Peyer's patch (tissue), 4 donors: ENCODE data around the gene OR8I2. TPM values are rescaled to one million over a fixed set of nuclear protein-coding genes. Genes with fewer than 3 reads are reported as not detected.
"Not testable (repeated sequence)": the region's sequence is repeated elsewhere in the genome, so short reads cannot be mapped to it uniquely, and the experiment has no call there.

ENCODE experiments used
- DNase-seq, 3 donors: peaks; one replicate each; pipeline ENCODE4 v3.0.0-alpha.2; 2017 to 2019
- H3K27ac ChIP-seq, 4 donors: fragments of 200-600 bp; sonication (generic); one replicate each; pipeline ENCODE4 v1.5.1; 2016 to 2019
- H3K27me3 ChIP-seq, 2 donors: fragments of 200-600 bp; sonication (generic); one replicate each; pipeline ENCODE4 v1.5.1; 2019
- H3K36me3 ChIP-seq, 3 donors: fragments of 200-600 bp; sonication (generic); one replicate each; pipeline ENCODE4 v1.5.1; 2016 to 2019
- H3K4me1 ChIP-seq, 4 donors: fragments of 200-600 bp; sonication (generic); one replicate each; pipeline ENCODE4 v1.5.1; 2016 to 2019
- H3K4me3 ChIP-seq, 4 donors: fragments of 200-600 bp; sonication (generic); 1 replicate in 3 of 4; 2 replicates in 1 of 4; pipeline ENCODE4 v1.5.1; 2016 to 2019; ENCODE audit warnings: mild to moderate bottlenecking in 1 of 4
- H3K9me3 ChIP-seq, 4 donors: fragments of 200-600 bp; sonication (generic); one replicate each; pipeline ENCODE4 v1.5.1; 2016 to 2019; ENCODE audit warnings: mild to moderate bottlenecking in 1 of 4
- CTCF ChIP-seq, 6 experiments: fragments of 450-650 bp in 4 of 6; fragments of 200-600 bp in 2 of 6; sonication (generic) in 1 of 6; IDR thresholded peaks; one replicate each; pipeline ENCODE4 v1.5.1; 2017 to 2019; ENCODE audit warnings: antibody characterized with exemption in 6 of 6, mild to moderate bottlenecking in 3 of 6, moderate library complexity in 1 of 6
- POLR2A ChIP-seq, 2 donors: fragments of 450-650 bp; IDR thresholded peaks; one replicate each; pipeline ENCODE4 v1.5.1; 2017; ENCODE audit warnings: antibody characterized with exemption in 2 of 2, mild to moderate bottlenecking in 2 of 2, moderate library complexity in 2 of 2
- total RNA-seq, 4 donors: library from RNA; depleted of rRNA; stranded (reverse); fragments of >200 nt; gene quantifications; one replicate each; pipeline ENCODE4 v1.1.0, GENCODE V29; 2016

Gene OR8I2
- not detected for total RNA-seq

- Histone ChIP-seq H3K4me1 (no peaks in the 10 kb centered on the region), H3K27me3 (no peaks in the 10 kb centered on the region), H3K4me3 (no peak within 1 kb of the TSS), H3K9me3 (no peaks in the 10 kb centered on the region), H3K36me3 (no peaks in the 10 kb centered on the region), H3K27ac (no peak within 1 kb of the TSS)
- TF ChIP-seq CTCF (IDR thresholded peaks at IDR 0.05) (no peak), POLR2A (IDR thresholded peaks at IDR 0.05) (no peak)
- no peak for DNase-seq
These were observed at the start of gene OR8I2 for GRCh38 chr11:56093008-56093407. Gene OR8I2 (plus strand): TSS chr11:56093308. CDS start chr11:56093308, 0 bp downstream.

- Histone ChIP-seq H3K4me1 (no peaks in the 10 kb centered on the region), H3K9me3 (no peaks in the 10 kb centered on the region), H3K27me3 (no peaks in the 10 kb centered on the region), H3K27ac (no peak overlapping the region), H3K36me3 (no peaks in the 10 kb centered on the region), H3K4me3 (no peak overlapping the region)
- no peak for DNase-seq
- TF ChIP-seq POLR2A (IDR thresholded peaks at IDR 0.05), result no peak
- TF ChIP-seq CTCF (IDR thresholded peaks at IDR 0.05), result no peak
These were observed 47.6 kb upstream of the OR8I2 start for GRCh38 chr11:56045538-56045937.

DNA sequence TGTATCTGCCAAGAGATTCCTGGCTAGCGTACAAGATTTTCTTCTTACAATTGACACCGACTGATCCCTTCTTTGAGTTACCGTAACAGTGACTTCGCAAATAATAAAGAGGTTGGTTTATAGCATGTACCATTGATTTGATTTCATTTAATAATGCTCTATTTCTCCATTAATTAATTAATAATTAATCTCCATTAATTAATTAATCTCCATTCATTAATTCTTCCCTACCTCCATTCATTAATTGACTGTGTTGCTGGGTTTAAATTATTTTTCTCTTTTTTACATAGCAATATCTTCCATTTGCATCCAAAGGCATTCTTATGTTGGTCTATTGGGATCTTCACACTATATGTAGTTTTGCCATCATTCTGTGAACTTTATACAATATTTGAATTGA lies 44.6 kb upstream of the OR8I2 start:
- Histone ChIP-seq H3K4me3 (no peak overlapping the region), H3K36me3 (no peaks in the 10 kb centered on the region), H3K9me3 (no peaks in the 10 kb centered on the region), H3K27me3 (no peaks in the 10 kb centered on the region), H3K4me1 (no peaks in the 10 kb centered on the region), H3K27ac (no peak overlapping the region)
- no peak for DNase-seq
- TF ChIP-seq POLR2A (IDR thresholded peaks at IDR 0.05) (no peak), CTCF (IDR thresholded peaks at IDR 0.05) (no peak)

DNA sequence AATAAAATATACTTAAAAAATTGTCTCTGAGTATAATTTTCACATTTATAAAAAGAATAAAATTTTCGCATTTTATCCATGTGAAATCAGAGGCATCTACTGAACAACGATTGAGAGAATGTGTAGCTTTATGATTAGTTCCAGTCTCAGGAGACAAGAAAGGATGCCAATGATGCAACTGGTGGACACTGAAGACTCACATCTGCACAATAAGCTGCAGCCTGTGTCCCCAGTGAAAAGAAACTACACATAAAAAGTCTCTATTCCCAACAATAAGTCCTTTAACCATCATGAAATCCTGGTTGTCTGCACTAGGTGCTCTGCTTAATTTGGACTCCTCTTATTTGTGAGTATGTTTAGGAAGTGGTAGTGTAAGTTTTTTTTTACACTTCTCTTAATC lies 43.6 kb upstream of the OR8I2 start:
- Histone ChIP-seq H3K27ac (no peak overlapping the region), H3K4me1 (no peaks in the 10 kb centered on the region), H3K36me3 (no peaks in the 10 kb centered on the region), H3K4me3 (no peak overlapping the region), H3K27me3 (no peaks in the 10 kb centered on the region), H3K9me3 (no peaks in the 10 kb centered on the region)
- DNase-seq, result no peak
- TF ChIP-seq POLR2A (IDR thresholded peaks at IDR 0.05) (no peak), CTCF (IDR thresholded peaks at IDR 0.05) (no peak)

- not testable (repeated sequence) for H3K36me3 ChIP-seq, H3K27ac ChIP-seq, H3K9me3 ChIP-seq, H3K27me3 ChIP-seq, DNase-seq, H3K4me1 ChIP-seq, H3K4me3 ChIP-seq
These were observed 36.7 kb upstream of the OR8I2 start for GRCh38 chr11:56056366-56056765.

DNA sequence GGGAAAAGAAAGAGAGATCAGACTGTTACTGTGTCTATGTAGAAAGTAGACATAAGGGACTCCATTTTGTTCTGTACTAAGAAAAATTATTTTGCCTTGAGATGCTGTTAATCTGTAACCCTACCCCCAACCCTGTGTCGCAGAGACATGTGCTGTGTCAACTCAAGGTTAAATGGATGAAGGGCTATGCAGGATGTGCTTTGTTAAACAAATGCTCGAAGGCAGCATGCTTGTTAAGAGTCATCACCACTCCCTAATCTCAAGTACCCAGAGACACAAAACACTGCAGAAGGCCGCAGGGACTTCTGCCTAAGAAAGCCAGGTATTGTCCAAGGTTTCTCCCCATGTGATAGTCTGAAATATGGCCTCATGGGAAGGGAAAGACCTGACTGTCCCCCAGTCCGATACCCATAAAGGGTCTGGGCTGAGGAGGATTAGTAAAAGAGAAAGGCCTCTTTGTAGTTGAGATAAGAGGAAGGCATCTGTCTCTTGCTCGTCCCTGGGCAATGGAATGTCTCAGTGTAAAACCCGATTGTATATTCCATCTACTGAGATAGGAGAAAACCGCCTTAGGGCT lies 35.4 kb upstream of the OR8I2 start:
- H3K4me1 ChIP-seq, H3K36me3 ChIP-seq, H3K9me3 ChIP-seq, H3K27me3 ChIP-seq, H3K27ac ChIP-seq, DNase-seq, H3K4me3 ChIP-seq: not testable (repeated sequence)

GRCh38 chr11:56058260-56058780 lies 34.8 kb upstream of the OR8I2 start:
- not testable (repeated sequence) for DNase-seq, H3K27ac ChIP-seq, H3K36me3 ChIP-seq, H3K27me3 ChIP-seq, H3K4me1 ChIP-seq, H3K9me3 ChIP-seq, H3K4me3 ChIP-seq
